Endothelial cell of umbilical vein (primary cell): Measurements from ENCODE around the gene ZNF330. TPM values are rescaled to one million over a fixed set of nuclear protein-coding genes. Genes with fewer than 3 reads are reported as not detected.

ENCODE experiments used
- BruUV-seq: library from RNA; stranded (reverse); fragments of 400-500 nt; replicated peaks from 2 replicates; lab custom pipeline; 2021; lab: Mats Ljungman, UMichigan
- CTCF ChIA-PET: fragments of 300-600, 350-600 bp; sonication (Branson Sonifier 250); formaldehyde crosslinking; loops from one replicate; lab custom pipeline; 2021; ENCODE audit warnings: antibody characterized with exemption, inconsistent platforms; lab: Charles Lee
- POLR2A ChIA-PET: fragments of 300-600, 350-600 bp; sonication (Branson Sonifier 250); formaldehyde crosslinking; loops from one replicate; lab custom pipeline; 2021; ENCODE audit warnings: antibody characterized with exemption, inconsistent platforms; lab: Charles Lee
- DNase-seq: peaks from one replicate; pipeline ENCODE4 v3.0.0-alpha.2; 2011; ENCODE audit warnings: low read depth, low spot score
- FAIRE-seq: peaks from 2 replicates; lab custom pipeline; 2011; peaks lifted over from hg19 to GRCh38; lab: Jason Lieb, UNC
- H2AFZ ChIP-seq: 2 replicates; pipeline ENCODE4 v1.6.0; 2012; ENCODE audit warnings: low read depth, low read length, control low read depth, inconsistent platforms
- H3K27ac ChIP-seq: 2 replicates; pipeline ENCODE4 v1.5.1; 2011; ENCODE audit warnings: low read depth, mild to moderate bottlenecking, control low read depth, low read length, moderate library complexity; ENCODE audit not compliant: insufficient read depth
- H3K27me3 ChIP-seq, 2 experiments: 2 replicates each; pipeline versions ENCODE4 v1.6.0 to v1.6.1; 2011; ENCODE audit warnings: low read length in 2 of 2, mixed read lengths in 1 of 2; ENCODE audit not compliant: control insufficient read depth in 2 of 2, insufficient read depth in 2 of 2
- H3K36me3 ChIP-seq, 2 experiments: 2 replicates in 1 of 2; 3 replicates in 1 of 2; pipeline ENCODE4 v1.5.1; 2011; ENCODE audit warnings: low read length in 2 of 2, mild to moderate bottlenecking in 1 of 2, moderate library complexity in 1 of 2; ENCODE audit not compliant: control insufficient read depth in 2 of 2, insufficient read depth in 2 of 2; ENCODE audit errors: extremely low read depth in 1 of 2
- H3K4me1 ChIP-seq: 3 replicates; pipeline ENCODE4 v1.5.1; 2011; ENCODE audit warnings: mild to moderate bottlenecking, low read length; ENCODE audit not compliant: control insufficient read depth, insufficient read depth; ENCODE audit errors: extremely low read depth
- H3K4me2 ChIP-seq: 2 replicates; pipeline ENCODE4 v1.6.1; 2011; ENCODE audit warnings: low read length, control low read depth, mixed read lengths; ENCODE audit not compliant: insufficient read depth
- H3K4me3 ChIP-seq, 3 experiments: fragments of 200-600 bp in 1 of 3; sonication (generic), shearing (Covaris generic) in 1 of 3; replicated peaks in 1 of 3; 2 replicates each; pipeline ENCODE4 v1.5.1; 2011 to 2016; ENCODE audit warnings: control low read depth in 3 of 3, low read length in 3 of 3, mild to moderate bottlenecking in 2 of 3, inconsistent platforms in 1 of 3, low read depth in 1 of 3, moderate library complexity in 1 of 3; ENCODE audit not compliant: insufficient read depth in 1 of 3
- H3K79me2 ChIP-seq: 2 replicates; pipeline ENCODE4 v1.6.0; 2012; ENCODE audit warnings: low read length, inconsistent platforms; ENCODE audit not compliant: control insufficient read depth, insufficient read depth
- H3K9ac ChIP-seq: replicated peaks from 2 replicates; pipeline ENCODE3; 2011; ENCODE audit warnings: low read length, control low read depth; ENCODE audit not compliant: insufficient read depth; ENCODE audit errors: extremely low read depth
- H3K9me1 ChIP-seq: replicated peaks from 3 replicates; pipeline ENCODE4 v1.6.0; 2011; ENCODE audit warnings: mild to moderate bottlenecking, low read length; ENCODE audit not compliant: control insufficient read depth, insufficient read depth; ENCODE audit errors: extremely low read depth
- H3K9me3 ChIP-seq: replicated peaks from 2 replicates; pipeline ENCODE4 v1.5.1; 2012; ENCODE audit warnings: low read length, inconsistent platforms; ENCODE audit not compliant: control insufficient read depth, insufficient read depth
- H4K20me1 ChIP-seq: replicated peaks from 2 replicates; pipeline ENCODE3; 2011; ENCODE audit warnings: mild to moderate bottlenecking, low read length; ENCODE audit not compliant: control insufficient read depth, insufficient read depth; ENCODE audit errors: extremely low read depth
- GATA2 ChIP-seq: IDR thresholded peaks from 2 replicates; pipeline ENCODE4 v1.7.0; 2011; ENCODE audit warnings: low read depth, mild to moderate bottlenecking, moderate library complexity, mixed read lengths, low read length; ENCODE audit not compliant: insufficient read length, insufficient read depth
- POLR2A ChIP-seq: IDR thresholded peaks from 2 replicates; pipeline ENCODE4 v1.6.1; 2012; ENCODE audit warnings: low read depth, mild to moderate bottlenecking, control low read depth, low read length
- dilution Hi-C: fragments of 300-500 bp; cut with MboI; formaldehyde crosslinking; loops from one replicate; pipeline ENCODE4 v1.15.0; 2019; ENCODE audit warnings: low sequenced_read_pairs; ENCODE audit not compliant: extremely low pct_ligation_motif_present
- intact Hi-C: fragments of 100-400 bp; cut with micrococcal nuclease; formaldehyde crosslinking; loops from one replicate; pipeline ENCODE4 v1.10.0; 2022
- polyA plus RNA-seq, 4 experiments: library from polyadenylated mRNA; depleted of rRNA in 3 of 4; stranded (reverse) in 3 of 4; unstranded in 1 of 4; fragments of >200 nt; gene quantifications; 2 replicates each; pipeline versions ENCODE4 v1.2.1 to v1.2.3, GENCODE V29; 2011 to 2012; ENCODE audit warnings: missing spikeins in 1 of 4
- total RNA-seq: library from RNA; stranded (reverse); gene quantifications from 2 replicates; pipeline ENCODE4 v1.2.3, GENCODE V29; 2021
- TF ChIP-seq, protein P1 (sequence below): IDR thresholded peaks from 2 replicates; pipeline ENCODE4 v1.6.1; 2011; ENCODE audit not compliant: insufficient read depth, insufficient read length

ZNF330 gene
- total and polyA plus RNA-seq, 2 donors (not counting 3 experiments of a cell fraction or from before 2014, with no cell fraction given) = 15.5 to 31.0 TPM

DNA sequence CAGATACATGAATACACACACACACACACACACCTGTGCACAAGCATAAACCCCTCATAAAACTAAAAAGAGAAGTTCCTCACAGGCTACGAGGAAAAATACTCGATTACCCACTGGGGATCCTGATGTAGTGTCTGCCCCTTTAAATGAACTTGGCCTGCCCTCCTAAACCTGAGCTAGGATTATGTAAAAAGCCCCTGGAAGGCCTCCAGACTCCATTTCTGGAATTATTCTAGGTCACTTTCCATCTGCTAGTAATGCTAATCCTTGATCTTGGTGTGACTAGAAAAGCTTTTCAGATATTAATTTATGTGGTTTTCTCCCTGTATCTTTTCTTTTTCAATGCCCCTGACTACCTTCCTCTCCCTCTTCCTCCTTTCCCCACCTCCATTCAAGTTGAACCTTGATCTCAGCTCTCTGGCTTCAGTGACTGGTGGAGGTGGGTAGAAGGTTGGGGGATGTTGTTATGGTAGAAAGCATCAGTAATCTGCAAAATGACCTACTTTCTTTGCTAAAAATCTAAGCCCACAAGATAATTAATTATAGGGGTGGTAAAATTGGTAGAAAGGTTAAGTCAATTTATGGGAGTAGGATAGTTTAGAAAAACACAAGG lies 25.5 kb upstream of the ZNF330 start:
- BruUV-seq = no TSS peak
- no peak for FAIRE-seq
- intact Hi-C loops = no loop called here

DNA sequence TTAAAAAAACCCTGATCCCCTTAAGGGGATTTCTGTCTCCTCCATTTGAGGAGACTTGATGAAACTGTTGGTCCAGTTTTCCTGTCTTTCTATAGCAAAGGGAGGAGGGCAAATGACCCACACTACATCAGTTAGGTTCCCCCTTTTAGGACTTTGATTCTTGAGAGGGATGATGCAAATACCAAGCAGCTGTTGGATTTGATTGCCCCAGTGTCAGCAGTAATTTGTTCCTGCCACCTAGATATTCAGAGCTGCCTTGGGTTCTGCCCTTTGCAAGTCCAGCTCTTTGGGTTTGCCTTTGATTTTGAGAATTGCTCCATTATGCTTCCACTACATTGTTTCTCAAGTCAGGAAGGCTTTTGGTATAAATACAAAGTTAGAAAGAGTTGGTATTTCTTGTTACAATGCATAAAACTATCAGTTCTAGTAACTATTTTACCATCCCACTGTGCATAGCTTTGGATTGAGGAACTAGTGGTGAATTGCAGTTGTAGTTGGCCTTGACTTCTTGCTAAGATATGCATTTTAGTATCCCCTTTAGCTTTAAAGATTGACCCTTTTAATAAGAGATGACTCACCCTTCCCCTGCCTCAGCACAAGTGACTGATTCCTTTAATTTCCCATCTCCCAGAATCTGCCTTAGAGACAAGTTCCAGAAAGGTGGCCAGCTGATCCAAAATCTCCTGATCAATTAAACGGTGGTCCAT lies 24.3 kb upstream of the ZNF330 start:
- Histone ChIP-seq H3K36me3 (no peaks in the 10 kb centered on the region), H3K79me2 (no peaks in the 10 kb centered on the region), H3K27me3 (peaks cover 0 to 2% of the 10 kb centered on the region in 2 experiments), H3K4me2 (no peak overlapping the region), H3K9ac (no peak overlapping the region), H3K9me1 (no peaks in the 10 kb centered on the region), H2AFZ (no peak overlapping the region), H3K4me1 (no peaks in the 10 kb centered on the region), H3K4me3 (no peak overlapping the region), H3K27ac (no peak overlapping the region), H4K20me1 (no peaks in the 10 kb centered on the region), H3K9me3 (no peaks in the 10 kb centered on the region)
- TF ChIP-seq, protein P1, sequence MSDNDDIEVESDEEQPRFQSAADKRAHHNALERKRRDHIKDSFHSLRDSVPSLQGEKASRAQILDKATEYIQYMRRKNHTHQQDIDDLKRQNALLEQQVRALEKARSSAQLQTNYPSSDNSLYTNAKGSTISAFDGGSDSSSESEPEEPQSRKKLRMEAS = no peak
- FAIRE-seq (no peak), DNase-seq (no peak)
- intact Hi-C loops (no loop called here), dilution Hi-C loops (no loop called here)
- ChIA-PET POLR2A (no interaction called here), CTCF (no interaction called here)
- no TSS peak for BruUV-seq

More for the DNA sequence above, 25.5 kb upstream of the ZNF330 start:
- H4K20me1 ChIP-seq = no peaks in the 10 kb centered on the region
- ChIA-PET POLR2A (no interaction called here), CTCF (interaction anchor here (1.3 kb wide), 1 partner anchor 9 kb away, joined by 3 read pairs; no protein-coding TSS in a partner anchor)
- no peak overlapping the region for H3K27ac ChIP-seq
- H3K9me1 ChIP-seq = no peaks in the 10 kb centered on the region
- no peaks in the 10 kb centered on the region for H3K79me2 ChIP-seq
- H3K36me3 ChIP-seq = no peaks in the 10 kb centered on the region
- TF ChIP-seq POLR2A (no peak), GATA2 (no peak)
- TF ChIP-seq, protein P1 = no peak
- peaks cover 0 to 2% of the 10 kb centered on the region in 2 experiments for H3K27me3 ChIP-seq
- no peak overlapping the region for H3K4me2 ChIP-seq
- dilution Hi-C loops = no loop called here
- H2AFZ ChIP-seq = no peak overlapping the region
- H3K4me3 ChIP-seq = no peak overlapping the region
- H3K9me3 ChIP-seq = no peaks in the 10 kb centered on the region
- no peaks in the 10 kb centered on the region for H3K4me1 ChIP-seq
- H3K9ac ChIP-seq = no peak overlapping the region
- no peak for DNase-seq
